NOMO-1 treated with DMSO at 0.1 percent for 48 hours (cell line): ENCODE data around the gene AMBRA1.
A peak's percentile ranks its signal among the peaks of the same experiment; 100 is the strongest.
"Not testable (repeated sequence)": the region's sequence is repeated elsewhere in the genome, so short reads cannot be mapped to it uniquely, and the experiment has no call there.

Experiments used
- DNase-seq: peaks from one replicate; lab custom pipeline; 2025; ENCODE audit not compliant: unreplicated experiment; lab: John Stamatoyannopoulos, UW

AMBRA1 gene

GRCh38 chr11:46615756-46616155, 21.9 kb upstream of the AMBRA1 start:
- no peak for DNase-seq

GRCh38 chr11:46612326-46612725, 18.5 kb upstream of the AMBRA1 start:
- DNase-seq: no peak

- no peak for DNase-seq
Measured at GRCh38 chr11:46611526-46612304, 17.9 kb upstream of the AMBRA1 start.

DNA sequence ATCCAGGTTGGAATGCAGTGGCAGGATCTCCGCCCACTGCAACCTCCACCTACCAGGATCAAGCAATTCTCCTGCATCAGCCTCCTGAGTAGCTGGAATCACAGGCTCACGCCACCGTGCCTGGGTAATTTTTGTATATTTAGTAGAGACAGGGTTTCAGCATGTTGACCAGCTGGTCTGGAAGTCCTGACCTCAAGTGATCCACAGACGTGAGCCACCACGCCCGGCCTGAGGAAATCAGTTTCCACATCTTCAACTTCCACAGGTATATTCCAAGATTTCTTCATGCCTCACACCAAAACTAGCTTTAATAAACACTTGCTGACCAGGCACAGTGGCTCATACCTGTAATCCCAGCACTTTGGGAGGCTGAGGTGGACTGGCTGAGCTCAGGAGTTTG, 15.6 kb upstream of the AMBRA1 start:
- no peak for DNase-seq

- DNase-seq: no peak
Measured at GRCh38 chr11:46607516-46607915, 13.7 kb upstream of the AMBRA1 start.

DNA sequence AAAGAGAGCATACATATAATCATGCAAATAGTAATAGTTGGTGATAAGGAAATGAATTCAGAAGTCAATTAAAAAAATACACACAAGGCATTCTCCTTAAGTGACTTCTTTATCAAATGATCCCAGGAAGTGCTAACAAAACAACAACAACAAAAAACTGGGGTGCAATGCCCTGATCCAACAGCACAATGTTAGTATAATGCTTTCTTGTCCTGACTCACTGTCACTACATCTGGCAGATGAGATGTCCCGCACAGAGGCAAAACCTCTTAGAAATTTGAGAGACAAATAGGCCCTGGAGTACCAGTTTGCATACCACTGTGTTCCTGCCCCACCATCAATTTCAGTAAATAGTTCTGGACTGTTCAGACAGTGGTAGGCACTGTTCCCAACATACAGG, 11.0 kb upstream of the AMBRA1 start:
- DNase-seq: no peak

DNA sequence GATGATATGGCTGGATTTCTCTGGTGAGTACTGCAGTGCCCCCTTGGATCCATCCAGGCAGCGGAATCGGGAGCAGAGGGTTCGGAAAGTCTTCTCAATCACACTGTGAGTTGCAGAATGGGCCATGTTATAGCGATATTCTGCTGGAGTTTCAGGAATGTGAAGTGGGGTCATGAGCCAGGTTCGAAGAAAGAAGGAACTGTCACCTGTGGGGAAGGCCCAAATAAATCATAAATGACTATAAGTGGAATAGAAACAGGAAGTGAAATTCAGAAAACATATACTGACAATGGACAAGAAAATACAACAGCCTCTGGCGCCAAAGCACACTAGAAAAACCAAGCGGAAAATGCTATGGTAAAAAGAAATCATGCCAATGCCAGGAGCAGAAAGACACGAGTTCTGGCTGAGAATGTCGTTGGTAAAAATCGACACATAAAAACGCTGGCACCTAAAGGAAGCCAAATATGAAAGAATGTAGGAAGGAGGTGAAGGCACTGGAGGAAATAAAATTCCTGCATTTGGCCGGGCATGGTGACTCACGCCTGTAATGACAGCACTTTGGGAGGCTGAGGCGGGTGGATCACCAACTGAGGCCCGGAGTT, 10.0 kb upstream of the AMBRA1 start:
- DNase-seq: peak; percentile 65

DNA sequence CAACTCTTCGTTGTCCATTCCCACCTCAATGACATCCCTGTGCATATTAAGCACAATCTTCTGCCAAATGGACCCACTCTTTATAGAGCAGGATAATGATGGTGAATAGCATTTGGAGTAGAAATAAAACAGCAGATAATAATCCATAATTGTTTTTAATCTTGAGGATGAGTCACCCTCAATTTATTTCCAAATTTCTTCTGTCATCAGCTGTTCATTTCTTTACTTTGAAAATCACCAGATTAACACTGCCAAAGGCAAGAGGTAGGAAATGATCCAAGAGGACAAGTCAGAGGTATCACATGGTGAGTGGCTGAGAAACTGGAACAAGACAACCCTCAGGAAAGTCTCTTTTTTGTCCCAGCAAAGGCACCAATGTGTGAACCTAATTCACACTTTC, 7.3 kb upstream of the AMBRA1 start:
- no peak for DNase-seq

DNA sequence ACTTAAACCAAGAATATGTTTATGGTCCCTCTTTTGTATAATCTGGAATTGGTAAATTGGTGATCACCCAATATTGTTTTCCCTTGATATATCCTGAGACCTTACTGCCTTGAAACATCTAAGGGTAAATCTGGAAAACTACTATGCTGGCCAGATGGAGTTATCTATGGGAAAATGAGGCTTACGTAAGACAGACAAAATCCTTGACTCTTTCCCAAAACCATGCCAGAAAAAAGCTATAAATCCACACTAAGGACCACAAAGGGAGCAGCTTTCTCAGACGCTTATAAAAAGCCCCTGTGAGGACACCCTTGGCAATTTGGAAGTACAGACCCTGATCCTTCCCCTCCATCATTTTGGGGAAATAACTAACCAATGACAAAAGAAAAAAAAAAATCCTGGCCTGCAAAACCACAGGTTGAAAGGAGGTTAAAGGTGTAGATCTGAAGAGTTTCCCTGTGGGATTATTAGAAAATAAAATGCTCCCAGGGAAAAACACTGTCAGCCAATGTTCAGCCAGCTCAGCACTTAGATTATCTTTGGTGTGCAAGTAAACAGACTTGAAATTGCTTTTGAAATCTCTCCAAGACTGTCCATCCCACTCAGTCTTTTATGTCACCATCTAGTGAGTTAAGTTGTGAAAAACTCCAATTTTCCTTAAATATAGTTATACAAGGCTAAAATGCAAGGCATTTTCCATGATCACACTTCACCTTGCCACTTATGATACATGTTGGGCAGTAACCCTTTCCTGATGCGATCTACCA, 6.6 kb upstream of the AMBRA1 start:
- no peak for DNase-seq

GRCh38 chr11:46599340-46600193, 5.7 kb upstream of the AMBRA1 start:
- DNase-seq: no peak

GRCh38 chr11:46597609-46598219, 3.9 kb upstream of the AMBRA1 start:
- no peak for DNase-seq

- DNase-seq: no peak
Measured at GRCh38 chr11:46597155-46597554, 3.3 kb upstream of the AMBRA1 start.

GRCh38 chr11:46594785-46595184, 962 bp upstream of the AMBRA1 start:
- DNase-seq: no peak

- no peak for DNase-seq
Measured at GRCh38 chr11:46594374-46594700, 514 bp upstream of the AMBRA1 start.

- no peak for DNase-seq
Measured at GRCh38 chr11:46590740-46591605, 2.9 kb downstream of the AMBRA1 start.

- DNase-seq: peak; percentile 6
Measured at GRCh38 chr11:46588915-46589314, 4.9 kb downstream of the AMBRA1 start.

GRCh38 chr11:46588131-46588530, 5.7 kb downstream of the AMBRA1 start:
- DNase-seq: no peak

GRCh38 chr11:46583513-46583912, 10.3 kb downstream of the AMBRA1 start:
- DNase-seq: not testable (repeated sequence)

DNA sequence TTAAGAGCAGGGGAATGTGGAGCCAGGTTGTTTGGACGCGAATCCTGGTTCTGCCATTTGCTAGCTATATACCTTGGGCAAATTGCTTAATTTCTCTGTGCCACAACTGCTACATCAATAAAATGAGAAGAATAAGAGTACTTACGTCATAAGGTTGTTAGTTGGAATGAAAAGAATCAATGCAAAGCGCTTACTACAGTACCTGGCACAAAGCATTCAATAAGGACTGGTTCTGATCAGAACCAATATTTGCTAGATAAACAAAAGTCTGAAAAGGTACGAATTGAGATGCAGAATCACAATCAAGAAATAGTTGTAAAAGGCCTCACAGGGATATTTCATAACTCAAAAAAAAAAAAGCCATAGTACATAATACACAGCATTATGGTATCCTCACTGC, 11.2 kb downstream of the AMBRA1 start:
- no peak for DNase-seq

GRCh38 chr11:46577058-46577457, 16.8 kb downstream of the AMBRA1 start:
- DNase-seq: no peak
